Stimulated activated CD4-positive, alpha-beta T cell treated with anti-CD3 and anti-CD28 coated beads, Interleukin-2, amount 100 ng/mL, for 24 hours (primary cell): Measurements from ENCODE around the gene SERPINB10.

Source experiments
- DNase-seq, 2 donors: peaks; one replicate each; pipeline ENCODE4 v3.0.0-alpha.2; 2020

The SERPINB10 gene

GRCh38 chr18:63951302-63951705, 43.5 kb downstream of the SERPINB10 start:
- peak; percentile 17 to 51 for DNase-seq

- DNase-seq, result no peak
Measured at GRCh38 chr18:63953811-63954210, 46.1 kb downstream of the SERPINB10 start.

GRCh38 chr18:63956755-63957154, 49.0 kb downstream of the SERPINB10 start:
- no peak for DNase-seq

GRCh38 chr18:63960891-63961290, 53.1 kb downstream of the SERPINB10 start:
- DNase-seq, result no peak

GRCh38 chr18:63961435-63961980, 53.8 kb downstream of the SERPINB10 start:
- no peak for DNase-seq

GRCh38 chr18:63962137-63962536, 54.4 kb downstream of the SERPINB10 start:
- DNase-seq, result no peak

GRCh38 chr18:63963615-63964256, 56.0 kb downstream of the SERPINB10 start:
- DNase-seq, result peak; percentile 34 to 39

GRCh38 chr18:63964908-63965307, 57.1 kb downstream of the SERPINB10 start:
- no peak for DNase-seq

GRCh38 chr18:63965716-63966330, 58.1 kb downstream of the SERPINB10 start:
- DNase-seq, result no peak

GRCh38 chr18:63969942-63970808, 62.4 kb downstream of the SERPINB10 start, which contains the start of gene SERPINB8:
Gene SERPINB8 (plus strand): TSS chr18:63970081. CDS start chr18:63978309, 8,228 bp downstream.
- peak; percentile 80 to 85 for DNase-seq

GRCh38 chr18:63970809-63971205, 63.0 kb downstream of the SERPINB10 start:
- no peak for DNase-seq

GRCh38 chr18:63971320-63972001, 63.7 kb downstream of the SERPINB10 start:
- no peak for DNase-seq

- no peak for DNase-seq
Measured at GRCh38 chr18:63972002-63972376, 64.2 kb downstream of the SERPINB10 start.

GRCh38 chr18:63974991-63975390, 67.2 kb downstream of the SERPINB10 start:
- DNase-seq, result peak in 1 of 2 donors; percentile 23

- DNase-seq, result no peak
Measured at GRCh38 chr18:63975628-63976027, 67.9 kb downstream of the SERPINB10 start.

GRCh38 chr18:63977040-63977439, 69.3 kb downstream of the SERPINB10 start:
- DNase-seq, result no peak

GRCh38 chr18:63979409-63979920, 71.7 kb downstream of the SERPINB10 start:
- DNase-seq, result peak; percentile 15 to 40

- DNase-seq, result no peak
Measured at GRCh38 chr18:63980027-63980426, 72.3 kb downstream of the SERPINB10 start.

GRCh38 chr18:63980896-63981460, 73.2 kb downstream of the SERPINB10 start:
- no peak for DNase-seq

GRCh38 chr18:63981719-63982118, 74.0 kb downstream of the SERPINB10 start:
- no peak for DNase-seq

- DNase-seq, result no peak
Measured at GRCh38 chr18:63982361-63982760, 74.6 kb downstream of the SERPINB10 start.
